Neural crest cell (in vitro differentiated cells): ENCODE results near the gene RNU2-63P. TPM values are rescaled to one million over a fixed set of nuclear protein-coding genes. Genes with fewer than 3 reads are reported as not detected.

ENCODE experiments used
- DNase-seq: peaks from one replicate; pipeline ENCODE4 v3.0.0; 2021; ENCODE audit warnings: low read depth, mixed read lengths, low spot score
- H3K27ac Mint-ChIP-seq: one replicate; pipeline ENCODE4 v1.8.0; 2021; ENCODE audit warnings: mild to moderate bottlenecking, mixed read lengths; ENCODE audit not compliant: unreplicated experiment
- H3K27me3 Mint-ChIP-seq: 2 replicates; pipeline ENCODE4 v1.8.0; 2021; ENCODE audit warnings: low read depth, mild to moderate bottlenecking, mixed read lengths
- H3K36me3 Mint-ChIP-seq: 2 replicates; pipeline ENCODE4 v1.8.0; 2021; ENCODE audit warnings: low read depth, mild to moderate bottlenecking, mixed read lengths
- H3K4me1 Mint-ChIP-seq: 2 replicates; pipeline ENCODE4 v1.8.0; 2021; ENCODE audit warnings: mixed read lengths
- H3K4me3 Mint-ChIP-seq: one replicate; pipeline ENCODE4 v1.8.0; 2021; ENCODE audit warnings: mild to moderate bottlenecking, mixed read lengths
- H3K9me3 Mint-ChIP-seq: 2 replicates; pipeline ENCODE4 v1.8.0; 2021; ENCODE audit warnings: mixed read lengths
- CTCF ChIP-seq: fragments of 200-600 bp; sonication (generic); conservative IDR thresholded peaks from 2 replicates; pipeline ENCODE4 v1.5.0; 2021; ENCODE audit warnings: antibody characterized with exemption, mild to moderate bottlenecking
- total RNA-seq: library from RNA; stranded (reverse); gene quantifications from 2 replicates; pipeline ENCODE4 v1.2.1, GENCODE V29; 2021

RNU2-63P gene
- total RNA-seq, 1 donor from 2014 or later: 24.6 TPM

DNA sequence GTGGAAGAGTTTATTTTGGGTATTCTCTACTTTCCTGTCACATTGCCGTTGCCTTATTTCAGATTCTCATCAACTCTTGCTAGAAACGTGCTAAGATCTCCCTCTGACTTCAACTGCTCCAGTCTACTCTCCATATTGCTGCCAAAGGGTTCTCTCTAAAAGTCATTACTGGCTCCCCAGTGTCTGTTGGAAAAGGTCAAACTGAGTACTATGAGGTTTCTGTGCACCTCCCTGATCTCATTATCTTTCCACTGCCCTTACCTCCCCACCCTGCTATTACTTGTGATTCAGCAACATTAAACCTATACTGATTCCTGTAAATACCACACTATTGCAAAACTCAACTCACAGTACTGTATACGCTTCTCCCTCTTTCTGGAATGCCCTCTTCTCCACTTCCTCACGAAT, 41.1 kb upstream of the RNU2-63P start:
- peak overlapping the region; percentile 59 for H3K4me3 Mint-ChIP-seq
- no peak for DNase-seq
- no peak for TF ChIP-seq CTCF
- no peaks in the 10 kb centered on the region for H3K27me3 Mint-ChIP-seq
- H3K4me1 Mint-ChIP-seq: peaks cover 31% of the 10 kb centered on the region
- H3K36me3 Mint-ChIP-seq: peaks cover 3% of the 10 kb centered on the region
- H3K9me3 Mint-ChIP-seq: no peaks in the 10 kb centered on the region
- H3K27ac Mint-ChIP-seq: no peak overlapping the region

GRCh38 chr2:88055371-88056128, 39.2 kb upstream of the RNU2-63P start, which contains the start of gene KRCC1:
Gene KRCC1, minus strand, starts transcription at chr2:88055783. Its CDS starts 27,220 bp downstream, at chr2:88028563.
- peaks cover 31% of the 10 kb centered on the region for H3K4me1 Mint-ChIP-seq
- H3K27me3 Mint-ChIP-seq: no peaks in the 10 kb centered on the region
- H3K9me3 Mint-ChIP-seq: no peaks in the 10 kb centered on the region
- peaks cover 3% of the 10 kb centered on the region for H3K36me3 Mint-ChIP-seq
- peak within 1 kb of the TSS; percentile 98 for H3K27ac Mint-ChIP-seq
- TF ChIP-seq CTCF: no peak
- H3K4me3 Mint-ChIP-seq: peak within 1 kb of the TSS; percentile 97
- peak; percentile 82 for DNase-seq

DNA sequence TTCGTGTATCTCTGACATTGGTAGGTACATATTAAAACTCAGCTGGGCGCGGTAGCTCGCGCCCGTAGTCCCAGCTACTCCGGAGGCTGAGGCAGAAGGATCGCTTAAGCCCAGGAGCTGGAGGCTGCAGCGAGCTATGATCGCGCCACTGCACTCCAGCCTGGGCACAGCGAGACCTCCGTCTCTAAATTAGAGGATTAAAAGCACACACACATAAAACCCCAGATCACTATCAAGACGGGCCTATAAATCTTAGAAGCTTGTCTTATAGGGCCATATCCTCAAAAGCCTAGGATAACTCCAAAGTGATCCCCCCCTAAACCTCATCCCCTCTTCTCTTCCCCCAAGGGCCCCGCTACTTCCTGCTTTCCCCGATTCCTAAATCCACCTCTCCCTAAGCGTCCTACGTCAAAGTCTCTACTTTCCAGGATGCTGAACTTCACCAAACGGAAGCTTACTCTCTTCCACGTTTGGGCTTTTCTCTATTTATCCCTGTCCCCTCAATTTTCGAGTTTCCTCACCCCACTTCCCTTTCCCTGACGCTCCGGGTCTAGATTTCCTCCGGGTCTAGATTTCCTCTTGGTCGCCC, 38.5 kb upstream of the RNU2-63P start:
- no peak for DNase-seq
- peak overlapping the region; percentile 97 for H3K4me3 Mint-ChIP-seq
- TF ChIP-seq CTCF: no peak

GRCh38 chr2:88053934-88054781, 37.8 kb upstream of the RNU2-63P start:
- Mint-ChIP-seq H3K27ac (peak overlapping the region; percentile 98), H3K4me1 (peaks cover 41% of the 10 kb centered on the region), H3K9me3 (no peaks in the 10 kb centered on the region), H3K36me3 (peaks cover 3% of the 10 kb centered on the region), H3K27me3 (no peaks in the 10 kb centered on the region), H3K4me3 (peak overlapping the region; percentile 97)
- TF ChIP-seq CTCF: no peak
- no peak for DNase-seq

More for the DNA sequence above, 38.5 kb upstream of the RNU2-63P start:
- H3K27ac Mint-ChIP-seq: peak overlapping the region; percentile 98
- H3K27me3 Mint-ChIP-seq: no peaks in the 10 kb centered on the region
- H3K9me3 Mint-ChIP-seq: no peaks in the 10 kb centered on the region
- H3K4me1 Mint-ChIP-seq: peaks cover 34% of the 10 kb centered on the region
- peaks cover 3% of the 10 kb centered on the region for H3K36me3 Mint-ChIP-seq

DNA sequence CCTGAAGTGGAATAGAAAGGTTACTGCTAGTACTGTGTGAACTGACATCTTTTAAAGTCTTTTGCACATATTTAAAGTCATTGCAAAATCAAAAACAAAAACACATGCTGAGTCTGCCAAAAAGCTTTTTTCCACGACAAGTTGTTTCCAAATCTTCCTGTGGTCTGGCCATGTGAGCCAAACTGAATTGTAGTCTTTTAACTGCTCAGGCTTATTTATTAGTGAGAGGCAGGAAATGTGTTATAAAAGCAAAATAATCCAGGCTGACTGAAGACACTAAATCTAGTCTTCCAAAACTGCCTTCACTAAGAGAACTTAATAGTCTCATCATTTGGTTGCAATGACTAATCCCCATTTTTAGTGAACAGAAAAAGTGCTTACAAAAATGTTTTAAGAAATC, 36.9 kb upstream of the RNU2-63P start:
- no peaks in the 10 kb centered on the region for H3K27me3 Mint-ChIP-seq
- H3K36me3 Mint-ChIP-seq: peaks cover 3% of the 10 kb centered on the region
- no peak for TF ChIP-seq CTCF
- peaks cover 50% of the 10 kb centered on the region for H3K4me1 Mint-ChIP-seq
- H3K4me3 Mint-ChIP-seq: peak overlapping the region; percentile 11
- no peaks in the 10 kb centered on the region for H3K9me3 Mint-ChIP-seq
- no peak overlapping the region for H3K27ac Mint-ChIP-seq
- DNase-seq: no peak
